ENCODE results near the gene COMT.

COMT gene

DNA sequence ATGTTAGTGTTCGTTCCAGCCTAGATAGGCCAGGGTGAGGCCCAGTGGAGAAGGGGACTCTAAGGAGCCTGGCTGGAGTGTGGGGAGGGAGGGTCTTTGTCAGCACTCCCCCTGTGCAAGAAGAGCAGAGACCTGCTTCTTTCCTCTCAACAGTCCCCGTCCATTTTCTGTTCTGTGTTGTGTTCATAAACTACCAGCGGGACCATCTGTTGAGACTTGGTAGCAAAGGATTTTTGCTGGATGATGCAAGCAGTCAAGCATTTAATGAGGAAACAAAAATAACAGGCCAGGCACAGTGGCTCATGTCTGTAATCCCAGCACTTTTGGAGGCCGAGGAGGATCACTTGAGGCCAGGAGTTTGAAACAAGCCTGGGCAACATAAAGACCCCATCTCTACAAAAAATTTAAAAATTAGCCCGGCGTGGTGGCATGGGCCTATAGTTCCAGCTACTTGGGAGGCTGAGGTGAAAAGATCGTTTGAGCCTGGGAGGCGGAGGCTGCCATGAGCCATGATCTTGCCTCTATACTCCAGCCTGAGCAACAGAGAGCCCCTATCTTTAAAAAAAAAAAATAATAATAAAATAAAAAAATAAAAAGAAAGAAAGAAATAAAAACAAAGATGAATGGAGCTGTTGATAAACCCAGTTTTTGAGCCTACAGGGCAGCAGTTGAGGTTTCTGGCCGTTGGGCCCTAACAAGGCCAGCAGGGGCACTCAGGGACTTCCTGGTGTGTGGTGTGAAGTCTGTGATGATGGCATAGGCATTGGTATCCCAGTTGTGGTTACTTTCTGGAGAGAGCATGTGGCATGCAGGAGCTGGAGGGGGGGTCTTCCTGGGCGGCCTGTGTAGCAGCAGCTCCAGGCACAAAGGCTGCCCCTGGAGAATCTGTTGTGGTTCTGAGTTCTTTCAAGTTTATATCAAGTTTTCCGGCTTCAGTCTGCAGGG is 1.8 kb downstream of the COMT start:
- TF ChIP-seq CTCF (conservative IDR thresholded peaks at IDR 0.05; ENCODE audit: low read depth, low read length): no peak
- Histone ChIP-seq H3K27ac (peak overlapping the region; percentile 58), H4K20me1 (ENCODE audit: insufficient read depth) (no peaks in the 10 kb centered on the region), H3K79me2 (ENCODE audit: insufficient read depth, low read depth) (peaks cover 28% of the 10 kb centered on the region), H2AFZ (ENCODE audit: low read depth) (no peak overlapping the region), H3K4me3 (IDR thresholded peaks at IDR 0.05; ENCODE audit: insufficient read depth, low read depth, low read length) (no peak overlapping the region), H3K27me3 (ENCODE audit: insufficient read depth, low read depth) (no peaks in the 10 kb centered on the region), H3K4me2 (peak overlapping the region; percentile 99), H3K36me3 (ENCODE audit: insufficient read depth) (no peaks in the 10 kb centered on the region), H3K4me1 (ENCODE audit: low read depth, poor library complexity, severe bottlenecking) (peaks cover 23% of the 10 kb centered on the region), H3K9ac (peak overlapping the region; percentile 97; the same call in 1 of the 2 replicates)

GRCh38 chr22:19948057-19948760 is 6.6 kb downstream of the COMT start:
- no peak overlapping the region for H3K4me3 ChIP-seq (IDR thresholded peaks at IDR 0.05; ENCODE audit: insufficient read depth, low read depth, low read length)
- H2AFZ ChIP-seq (ENCODE audit: low read depth): no peak overlapping the region
- no peak overlapping the region for H3K9ac ChIP-seq
- no peaks in the 10 kb centered on the region for H4K20me1 ChIP-seq (ENCODE audit: insufficient read depth)
- TF ChIP-seq CTCF (conservative IDR thresholded peaks at IDR 0.05; ENCODE audit: low read depth, low read length): no peak; the same call in 1 of the 2 replicates
- H3K36me3 ChIP-seq (ENCODE audit: insufficient read depth): no peaks in the 10 kb centered on the region
- H3K27ac ChIP-seq: no peak overlapping the region
- H3K4me1 ChIP-seq (ENCODE audit: low read depth, poor library complexity, severe bottlenecking): peaks cover 23% of the 10 kb centered on the region
- H3K4me2 ChIP-seq: no peak overlapping the region
- H3K79me2 ChIP-seq (ENCODE audit: insufficient read depth, low read depth): peaks cover 14% of the 10 kb centered on the region; the same call in 1 of the 2 replicates
- no peaks in the 10 kb centered on the region for H3K27me3 ChIP-seq (ENCODE audit: insufficient read depth, low read depth)

DNA sequence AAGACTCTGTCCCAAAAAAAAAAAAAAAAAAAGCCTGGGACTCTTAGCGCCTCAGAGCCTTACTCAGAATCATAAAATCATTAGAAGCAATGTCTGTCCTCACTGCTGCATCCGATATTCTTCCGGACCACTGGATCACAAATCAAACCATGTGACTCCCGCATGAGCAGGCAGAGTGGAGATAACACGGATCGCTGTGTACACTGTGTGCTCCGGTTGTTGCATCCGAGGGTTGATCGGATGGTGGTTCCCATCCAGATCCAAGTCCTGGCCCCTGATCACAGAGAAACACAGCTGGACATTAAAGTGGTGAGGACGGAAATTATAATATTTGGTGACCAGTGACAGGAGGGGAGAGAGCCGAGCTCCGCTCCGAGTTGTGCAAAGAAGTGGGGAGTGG is 9.8 kb downstream of the COMT start:
- H3K4me2 ChIP-seq: no peak overlapping the region
- no peak overlapping the region for H2AFZ ChIP-seq (ENCODE audit: low read depth)
- no peaks in the 10 kb centered on the region for H3K27me3 ChIP-seq (ENCODE audit: insufficient read depth, low read depth)
- no peak overlapping the region for H3K9ac ChIP-seq
- no peaks in the 10 kb centered on the region for H3K36me3 ChIP-seq (ENCODE audit: insufficient read depth)
- H3K27ac ChIP-seq: no peak overlapping the region
- H3K4me3 ChIP-seq (IDR thresholded peaks at IDR 0.05; ENCODE audit: insufficient read depth, low read depth, low read length): no peak overlapping the region
- TF ChIP-seq CTCF (conservative IDR thresholded peaks at IDR 0.05; ENCODE audit: low read depth, low read length): no peak
- peaks cover 2% of the 10 kb centered on the region; the same call in 1 of the 2 replicates for H3K79me2 ChIP-seq (ENCODE audit: insufficient read depth, low read depth)
- no peaks in the 10 kb centered on the region for H4K20me1 ChIP-seq (ENCODE audit: insufficient read depth)
- peaks cover 26% of the 10 kb centered on the region for H3K4me1 ChIP-seq (ENCODE audit: low read depth, poor library complexity, severe bottlenecking)

DNA sequence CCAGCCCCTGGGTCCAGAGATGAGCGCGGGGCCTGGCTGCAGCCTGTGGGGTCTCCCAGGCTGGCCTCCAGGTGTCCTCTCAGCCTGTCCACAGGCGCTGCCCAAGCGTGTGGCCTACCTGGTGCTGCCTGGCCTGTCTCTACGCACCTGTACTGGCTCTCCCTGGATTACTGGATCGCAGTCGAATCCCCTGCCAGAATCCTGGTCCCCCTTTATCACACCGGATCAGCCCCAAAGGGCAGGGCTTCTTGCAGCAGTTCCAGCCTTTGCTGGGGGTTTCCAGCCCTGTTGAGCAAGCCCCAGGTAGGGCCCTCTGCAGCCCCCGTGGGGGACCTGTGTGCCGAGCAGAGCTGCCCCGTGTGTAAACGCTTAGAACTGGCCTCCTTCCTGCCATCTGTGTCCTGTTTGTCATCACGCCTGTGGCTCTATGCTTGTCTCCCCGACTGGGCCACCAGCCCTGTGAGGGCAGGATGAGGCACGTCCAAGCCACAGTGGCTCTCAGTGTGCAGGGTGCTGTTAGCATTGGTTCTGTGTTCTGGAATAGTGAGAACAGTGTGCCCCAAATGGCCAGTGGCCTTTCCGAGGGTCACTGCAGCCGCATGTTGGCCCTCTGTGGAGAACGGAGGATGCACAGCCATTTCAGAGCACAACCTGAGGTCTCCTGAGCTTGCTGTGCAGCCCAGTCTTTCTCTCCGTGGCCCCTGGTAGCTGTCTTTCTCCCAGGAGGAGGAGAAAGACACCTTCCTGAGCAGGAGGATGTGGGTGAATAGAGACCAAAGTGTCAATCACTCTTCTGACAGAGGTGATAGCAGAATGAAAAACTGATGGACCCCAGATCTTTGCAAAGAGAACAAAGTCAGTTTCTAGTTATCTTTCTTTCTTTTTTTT is 13.9 kb downstream of the COMT start:
- H3K4me2 ChIP-seq: no peak overlapping the region
- no peaks in the 10 kb centered on the region for H4K20me1 ChIP-seq (ENCODE audit: insufficient read depth)
- H3K27me3 ChIP-seq (ENCODE audit: insufficient read depth, low read depth): no peaks in the 10 kb centered on the region
- no peak overlapping the region for H3K9ac ChIP-seq
- H3K4me3 ChIP-seq (IDR thresholded peaks at IDR 0.05; ENCODE audit: insufficient read depth, low read depth, low read length): no peak overlapping the region
- no peak for TF ChIP-seq CTCF (conservative IDR thresholded peaks at IDR 0.05; ENCODE audit: low read depth, low read length)
- no peaks in the 10 kb centered on the region for H3K79me2 ChIP-seq (ENCODE audit: insufficient read depth, low read depth)
- H3K36me3 ChIP-seq (ENCODE audit: insufficient read depth): no peaks in the 10 kb centered on the region
- peaks cover 20% of the 10 kb centered on the region for H3K4me1 ChIP-seq (ENCODE audit: low read depth, poor library complexity, severe bottlenecking)
- H3K27ac ChIP-seq: no peak overlapping the region
- H2AFZ ChIP-seq (ENCODE audit: low read depth): no peak overlapping the region

Data from KMS-11 (cell line).